CD14-positive monocyte (primary cell): ENCODE data around the gene TBC1D5. TPM values are rescaled to one million over a fixed set of nuclear protein-coding genes. Genes with fewer than 3 reads are reported as not detected.

Experiments
- DNase-seq, 3 donors: peaks; one replicate each; pipeline ENCODE4 v3.0.0-alpha.2; 2011 to 2022
- H2AFZ ChIP-seq: 2 replicates; pipeline ENCODE4 v1.6.0; 2012; ENCODE audit warnings: mild to moderate bottlenecking, low read depth, low read length, inconsistent platforms; ENCODE audit not compliant: insufficient read depth, poor library complexity, severe bottlenecking
- H3K27ac ChIP-seq, 2 donors: 1 replicate in 1 of 2; 2 replicates in 1 of 2; pipeline ENCODE4 v1.5.1; 2012 to 2013; ENCODE audit warnings: low read length in 2 of 2, control low read depth in 1 of 2, inconsistent platforms in 1 of 2, low read depth in 1 of 2, mild to moderate bottlenecking in 1 of 2
- H3K27me3 ChIP-seq, 2 donors: one replicate each; pipeline versions ENCODE4 v1.6.0 to v1.6.1; 2011 to 2013; ENCODE audit warnings: low read length in 2 of 2; ENCODE audit not compliant: control insufficient read depth in 2 of 2, insufficient read depth in 2 of 2
- H3K36me3 ChIP-seq, 2 donors: replicated peaks in 1 of 2; 1 replicate in 1 of 2; 2 replicates in 1 of 2; pipeline versions ENCODE4 v1.5.1 to v1.6.1; 2012 to 2013; ENCODE audit warnings: low read length in 2 of 2, control low read depth in 1 of 2, inconsistent platforms in 1 of 2, mild to moderate bottlenecking in 1 of 2; ENCODE audit not compliant: insufficient read depth in 2 of 2, control insufficient read depth in 1 of 2
- H3K4me1 ChIP-seq, 2 donors: 1 replicate in 1 of 2; 2 replicates in 1 of 2; pipeline versions ENCODE4 v1.5.1 to v1.6.1; 2012 to 2013; ENCODE audit warnings: low read length in 2 of 2, control low read depth in 1 of 2, inconsistent platforms in 1 of 2, mild to moderate bottlenecking in 1 of 2, moderate library complexity in 1 of 2; ENCODE audit not compliant: insufficient read depth in 2 of 2, control insufficient read depth in 1 of 2
- H3K4me2 ChIP-seq: replicated peaks from 2 replicates; pipeline ENCODE3; 2012; ENCODE audit warnings: low read length, moderate library complexity, mild to moderate bottlenecking; ENCODE audit not compliant: poor library complexity, severe bottlenecking; ENCODE audit errors: extremely low read depth
- H3K4me3 ChIP-seq, 3 experiments: fragments of 200-600 bp in 1 of 3; sonication (generic) in 1 of 3; replicated peaks in 1 of 3; 1 replicate in 2 of 3; 2 replicates in 1 of 3; pipeline ENCODE4 v1.5.1; 2011 to 2013; ENCODE audit warnings: low read length in 3 of 3, mild to moderate bottlenecking in 3 of 3, control low read depth in 2 of 3, low read depth in 2 of 3, inconsistent platforms in 1 of 3, moderate library complexity in 1 of 3
- H3K79me2 ChIP-seq: 2 replicates; pipeline ENCODE4 v1.6.0; 2012; ENCODE audit warnings: mild to moderate bottlenecking, control low read depth, inconsistent platforms, low read length, moderate library complexity; ENCODE audit not compliant: insufficient read depth
- H3K9ac ChIP-seq: 2 replicates; pipeline ENCODE4 v1.6.0; 2017; ENCODE audit warnings: low read length, mild to moderate bottlenecking; ENCODE audit not compliant: insufficient read depth, poor library complexity, severe bottlenecking
- H3K9me3 ChIP-seq, 2 donors: replicated peaks in 1 of 2; 1 replicate in 1 of 2; 2 replicates in 1 of 2; pipeline versions ENCODE4 v1.5.1 to v1.6.1; 2012 to 2013; ENCODE audit warnings: low read length in 2 of 2, control low read depth in 1 of 2; ENCODE audit not compliant: control insufficient read depth in 1 of 2, insufficient read depth in 1 of 2
- H4K20me1 ChIP-seq: 2 replicates; pipeline ENCODE4 v1.6.0; 2012; ENCODE audit warnings: mild to moderate bottlenecking, low read length, control low read depth, moderate library complexity; ENCODE audit not compliant: insufficient read depth
- H3K27ac Mint-ChIP-seq, 7 donors: one replicate each; pipeline ENCODE4 v1.8.0; 2020; ENCODE audit warnings: mild to moderate bottlenecking in 7 of 7, mixed read lengths in 7 of 7, moderate library complexity in 6 of 7, inconsistent platforms in 2 of 7
- H3K27me3 Mint-ChIP-seq, 3 donors: one replicate each; pipeline ENCODE4 v1.8.0; 2021 to 2022; ENCODE audit warnings: low read depth in 3 of 3, mild to moderate bottlenecking in 3 of 3, mixed read lengths in 3 of 3, moderate library complexity in 3 of 3, inconsistent platforms in 1 of 3
- H3K36me3 Mint-ChIP-seq, 2 donors: one replicate each; pipeline ENCODE4 v1.8.0; 2020; ENCODE audit warnings: mixed read lengths in 2 of 2, inconsistent platforms in 1 of 2, mild to moderate bottlenecking in 1 of 2
- H3K4me1 Mint-ChIP-seq: one replicate; pipeline ENCODE4 v1.8.0; 2020; ENCODE audit warnings: mild to moderate bottlenecking, mixed read lengths
- H3K4me3 Mint-ChIP-seq, 2 donors: one replicate each; pipeline ENCODE4 v1.8.0; 2020; ENCODE audit warnings: mild to moderate bottlenecking in 2 of 2, mixed read lengths in 2 of 2, moderate library complexity in 1 of 2
- H3K9me3 Mint-ChIP-seq, 7 donors: one replicate each; pipeline ENCODE4 v1.8.0; 2020 to 2022; ENCODE audit warnings: mixed read lengths in 7 of 7, mild to moderate bottlenecking in 6 of 7, moderate library complexity in 6 of 7, inconsistent platforms in 2 of 7
- CTCF ChIP-seq: fragments of 200-600 bp; IDR thresholded peaks from one replicate; pipeline ENCODE4 v1.8.0; 2022; ENCODE audit warnings: antibody characterized with exemption, mild to moderate bottlenecking
- intact Hi-C, 2 donors: fragments of 100-400 bp; cut with micrococcal nuclease; formaldehyde crosslinking; loops; one replicate each; pipeline versions ENCODE4 v1.15.0 to v1.15.1; 2023
- polyA plus RNA-seq, 3 donors: library from polyadenylated mRNA; depleted of rRNA in 1 of 3; unstranded in 2 of 3; stranded (reverse) in 1 of 3; fragments of 300-500 nt in 2 of 3; fragments of >200 nt in 1 of 3; fragmentation: Illumina TruSeq in 2 of 3; gene quantifications; 1 replicate in 2 of 3; 2 replicates in 1 of 3; pipeline ENCODE4 v1.2.3, GENCODE V29; 2012 to 2021

TBC1D5 gene
- polyA plus RNA-seq, 3 donors: 17.6 to 35.3 (median 21.0) TPM

DNA sequence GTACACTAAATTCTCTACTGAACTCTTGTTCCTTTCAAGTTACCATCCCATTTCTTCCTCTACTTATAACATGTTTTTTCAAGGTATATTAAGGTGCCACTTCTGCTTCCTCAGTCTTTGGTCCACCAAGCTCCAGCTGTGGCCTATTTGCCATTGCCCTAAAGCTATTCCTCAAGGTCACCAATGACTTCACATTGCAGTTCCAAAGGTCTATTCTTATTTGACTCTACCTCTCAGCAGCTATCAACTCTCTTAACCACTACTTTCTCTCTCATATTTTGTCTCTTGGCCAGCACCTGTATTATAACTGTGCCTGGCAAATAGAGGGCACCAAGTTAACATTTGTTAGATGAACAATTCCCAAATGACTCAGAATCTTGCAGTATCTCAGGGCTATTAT, 503.0 kb downstream of the TBC1D5 start:
- Mint-ChIP-seq H3K4me1 (no peaks in the 10 kb centered on the region), H3K9me3 (no peaks in the 10 kb centered on the region), H3K36me3 (peaks cover 9 to 18% of the 10 kb centered on the region in 2 donors), H3K27ac (no peak overlapping the region), H3K27me3 (peaks cover 0 to 1% (median 0%) of the 10 kb centered on the region in 3 donors), H3K4me3 (no peak overlapping the region)
- Histone ChIP-seq H3K36me3 (peaks cover 14 to 16% of the 10 kb centered on the region in 2 donors), H4K20me1 (no peaks in the 10 kb centered on the region), H2AFZ (no peak overlapping the region), H3K27me3 (no peaks in the 10 kb centered on the region), H3K4me3 (no peak overlapping the region), H3K4me2 (no peak overlapping the region), H3K79me2 (no peaks in the 10 kb centered on the region), H3K27ac (no peak overlapping the region), H3K4me1 (no peaks in the 10 kb centered on the region), H3K9me3 (no peaks in the 10 kb centered on the region), H3K9ac (no peak overlapping the region)
- TF ChIP-seq CTCF: no peak
- no peak for DNase-seq
- intact Hi-C loops: no loop called here

DNA sequence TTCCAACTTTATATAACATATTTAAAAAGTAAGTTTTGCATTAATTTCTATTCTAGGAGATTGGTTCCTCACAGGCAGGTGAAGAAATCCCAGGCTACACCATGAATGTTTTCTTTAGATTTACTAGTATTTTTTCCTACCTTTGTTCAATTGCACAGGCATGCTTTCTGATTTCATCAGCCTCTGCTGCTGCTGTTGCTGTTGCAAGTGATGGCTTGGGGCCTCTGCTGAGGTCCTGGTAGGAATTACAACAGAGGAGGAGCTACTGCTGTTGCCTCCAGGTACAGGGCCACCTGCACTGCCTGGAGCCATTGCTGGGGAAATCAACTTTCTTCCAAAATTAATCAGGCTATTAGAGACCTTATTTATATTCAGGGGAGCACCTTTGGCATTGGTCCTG, 504.4 kb downstream of the TBC1D5 start:
- H3K27ac ChIP-seq: no peak overlapping the region
- Mint-ChIP-seq H3K4me3 (no peak overlapping the region), H3K27me3 (peaks cover 0 to 1% (median 0%) of the 10 kb centered on the region in 3 donors), H3K27ac (no peak overlapping the region), H3K4me1 (peaks cover 6% of the 10 kb centered on the region), H3K36me3 (peaks cover 9 to 16% of the 10 kb centered on the region in 2 donors), H3K9me3 (no peaks in the 10 kb centered on the region)
- no peak for TF ChIP-seq CTCF
- peaks cover 14 to 16% of the 10 kb centered on the region in 2 donors for H3K36me3 ChIP-seq
- H3K9ac ChIP-seq: no peak overlapping the region
- no peak for DNase-seq
- intact Hi-C loops: no loop called here
- H2AFZ ChIP-seq: no peak overlapping the region
- H4K20me1 ChIP-seq: no peaks in the 10 kb centered on the region
- no peak overlapping the region for H3K4me3 ChIP-seq
- no peaks in the 10 kb centered on the region for H3K9me3 ChIP-seq
- no peaks in the 10 kb centered on the region for H3K79me2 ChIP-seq
- H3K4me1 ChIP-seq: peaks cover 0 to 6% of the 10 kb centered on the region in 2 donors
- no peak overlapping the region for H3K4me2 ChIP-seq
- H3K27me3 ChIP-seq: no peaks in the 10 kb centered on the region
